Motor neuron (in vitro differentiated cells): Measurements from ENCODE around the gene CEP19. TPM values are rescaled to one million over a fixed set of nuclear protein-coding genes. Genes with fewer than 3 reads are reported as not detected.
A peak's percentile ranks its signal among the peaks of the same experiment; 100 is the strongest.
"Not testable (repeated sequence)": the region's sequence is repeated elsewhere in the genome, so short reads cannot be mapped to it uniquely, and the experiment has no call there.

Source experiments
- ATAC-seq, 8 experiments: fragments of 200-7000 bp; cut with Tn5 transposase; replicated peaks in 6 of 8; 2 replicates each; pipeline ENCODE4 v1.8.0; 2021; ENCODE audit warnings: mild to moderate bottlenecking in 8 of 8, moderate library complexity in 8 of 8
- H3K27ac ChIP-seq, 2 donors: fragments of 250-450 bp; sonication (Bioruptor Pico); 2 replicates each; pipeline ENCODE4 v1.9.0; 2021; ENCODE audit warnings: antibody characterized with exemption in 2 of 2, mild to moderate bottlenecking in 2 of 2, moderate library complexity in 1 of 2
- H3K4me1 ChIP-seq, 2 donors: fragments of 250-450 bp; sonication (Bioruptor Pico); replicated peaks in 1 of 2; 2 replicates each; pipeline ENCODE4 v1.6.1; 2021; ENCODE audit warnings: antibody characterized with exemption in 2 of 2, mild to moderate bottlenecking in 2 of 2, moderate library complexity in 1 of 2
- H3K4me3 ChIP-seq, 5 donors: fragments of 250-450 bp; sonication (Bioruptor Pico); 2 replicates each; pipeline ENCODE4 v1.9.0; 2021; ENCODE audit warnings: antibody characterized with exemption in 5 of 5, mild to moderate bottlenecking in 5 of 5, moderate library complexity in 4 of 5
- WGBS, 10 experiments: fragments of 450-650 bp; shearing (Covaris generic); methylation state at CpG; one replicate each; pipeline ENCODE4 v1.0.0; 2022; 5-methylcytosine and 5-hydroxymethylcytosine counted together
- in situ Hi-C, 9 experiments: fragments of 400-800 bp; cut with MboI; loops; one replicate each; pipeline ENCODE4 v1.15.0; 2021; ENCODE audit warnings: low sequenced_read_pairs in 9 of 9, low pct_unique_long_range_greater_than_20kb in 2 of 9; ENCODE audit not compliant: unreplicated experiment in 9 of 9
- total RNA-seq, 8 experiments: library from RNA; unstranded; fragments of 300-600 nt; gene quantifications; 2 replicates each; pipeline versions ENCODE4 v1.2.3 to v1.2.4, GENCODE V29; 2022

The CEP19 gene, protein sequence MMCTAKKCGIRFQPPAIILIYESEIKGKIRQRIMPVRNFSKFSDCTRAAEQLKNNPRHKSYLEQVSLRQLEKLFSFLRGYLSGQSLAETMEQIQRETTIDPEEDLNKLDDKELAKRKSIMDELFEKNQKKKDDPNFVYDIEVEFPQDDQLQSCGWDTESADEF
- 10 to 100 TPM in 4 of 8 experiments, 1 to 10 TPM in 4; 1.9 to 13.6 (median 10.5) TPM for total RNA-seq

DNA sequence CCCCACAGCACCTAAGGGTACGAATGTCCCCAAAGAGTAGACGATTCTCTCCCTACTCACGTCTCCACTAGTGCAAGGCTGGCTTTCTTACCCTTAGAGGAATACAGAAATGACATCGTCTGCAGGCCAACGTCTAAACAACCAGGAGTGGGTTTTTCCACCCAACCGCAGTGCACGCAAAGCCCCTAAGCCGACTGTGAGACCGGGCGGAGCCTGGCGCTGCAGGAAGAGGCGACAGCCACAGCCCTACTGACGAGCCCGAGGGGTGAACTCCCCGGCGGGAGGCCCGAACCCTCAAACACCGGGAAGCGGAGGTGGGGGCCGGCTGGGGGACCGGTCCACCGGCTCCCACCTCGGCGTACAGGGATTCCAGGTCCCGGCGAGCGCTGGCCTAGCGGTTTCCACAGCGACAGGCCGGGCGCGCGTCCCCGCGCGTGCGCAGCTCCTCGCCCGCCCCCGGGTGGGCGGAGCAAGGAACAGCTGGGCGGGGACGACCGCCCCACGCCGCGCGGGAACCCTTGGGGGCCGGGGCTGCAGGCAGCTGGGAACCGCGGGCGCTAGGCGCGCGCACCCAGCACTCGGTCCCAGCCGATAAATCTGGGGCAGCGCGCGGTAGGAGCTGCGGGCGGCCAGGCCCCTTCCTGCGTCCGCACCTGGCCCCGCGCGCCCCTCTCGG is at the start of gene CEP19, which contains the start of gene PIGX:
Gene CEP19, minus strand, starts transcription at position 413 of the 676 bp plus-strand sequence. CDS start 3,593 bp downstream, outside the sequence.
Gene PIGX, plus strand, starts transcription at position 540 of the 676 bp plus-strand sequence.
- H3K4me1 ChIP-seq = peaks cover 6% of the 10 kb centered on the region in 2 donors
- WGBS, 10 experiments = 0 to 30% (median 1%) methylated on average over 1 to 17 of the region's 68 CpGs; no CpG with 5 or more reads in 2 of the 10 experiments
- peak; percentile 76 to 93 (median 89) for ATAC-seq
- H3K27ac ChIP-seq = peak within 1 kb of the TSS; percentile 82 to 87
- in situ Hi-C loops = no loop called here
- H3K4me3 ChIP-seq = peak within 1 kb of the TSS; percentile 78 to 99 (median 89)

DNA sequence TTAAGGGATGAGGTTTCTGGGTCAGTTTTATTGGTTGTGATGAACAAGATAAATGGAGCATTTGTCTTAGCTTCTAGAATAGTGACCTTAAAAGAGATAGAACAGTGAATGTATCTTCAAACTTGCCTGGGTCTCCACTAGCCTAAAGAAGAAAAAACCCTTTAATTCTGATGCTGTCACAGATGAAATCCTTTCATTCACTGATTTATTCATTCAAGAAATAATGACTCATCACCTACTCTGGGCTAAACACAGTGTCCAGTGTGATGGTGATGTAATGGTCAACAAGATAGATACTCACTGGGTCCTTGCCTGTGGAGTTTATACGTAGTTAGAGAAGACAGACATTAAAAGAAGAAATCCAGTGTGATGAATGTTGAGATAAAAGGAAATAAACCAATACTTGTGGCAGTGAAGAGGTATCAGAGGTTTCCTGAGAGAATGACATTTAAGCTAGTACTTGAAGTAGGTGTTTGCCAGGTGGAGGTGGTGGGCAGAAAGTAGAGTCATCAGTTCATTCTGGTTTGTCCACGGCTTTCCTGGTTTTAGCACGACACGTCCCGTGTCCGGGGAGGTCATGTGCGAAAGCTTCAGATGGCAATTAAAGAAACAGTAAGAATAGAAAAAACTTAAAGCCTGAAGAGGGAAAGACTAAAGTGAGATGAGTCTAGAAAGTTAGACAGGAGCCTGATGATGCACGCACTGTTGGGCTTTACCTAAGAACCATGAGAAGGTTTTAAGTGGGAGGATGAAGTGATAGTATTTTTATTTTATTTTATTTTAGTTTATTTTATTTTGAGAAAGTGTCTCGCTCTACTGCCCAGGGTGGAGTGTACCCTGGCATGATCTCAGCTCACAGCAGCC is 46.1 kb upstream of the CEP19 start:
- WGBS, 10 experiments = 67 to 100% (median 88%) methylated on average over 2 to 9 of the region's 9 CpGs
- ATAC-seq = peak in 7 of 8 experiments; percentile 98 to 100 (median 99)
- no peak overlapping the region for H3K4me3 ChIP-seq

DNA sequence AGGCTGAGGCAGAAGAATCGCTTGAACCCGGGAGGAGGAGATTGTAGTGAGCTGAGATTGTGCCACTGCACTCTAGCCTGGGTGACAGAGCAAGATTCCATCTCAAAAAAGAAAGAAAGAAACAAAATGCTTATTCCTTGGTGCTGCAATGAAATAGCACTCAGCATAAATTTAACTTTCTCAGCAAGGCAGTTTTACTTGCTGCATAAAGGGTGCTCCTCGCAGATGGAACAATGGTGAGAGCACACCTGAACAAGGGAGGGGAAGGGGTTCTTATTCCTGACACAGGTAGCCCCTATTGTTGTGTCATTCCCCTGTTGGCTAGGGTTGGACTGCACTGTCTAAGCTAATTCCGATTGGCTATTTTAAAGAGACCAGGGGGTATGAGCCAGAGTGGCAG is 44.7 kb upstream of the CEP19 start:
- no peaks in the 10 kb centered on the region for H3K4me1 ChIP-seq
- in situ Hi-C loops = no loop called here
- no peak for ATAC-seq
- no peak overlapping the region for H3K4me3 ChIP-seq
- WGBS, 10 experiments = 0 to 100% (median 77%) methylated on average over 1 to 3 of the region's 4 CpGs; no CpG with 5 or more reads in 2 of the 10 experiments
- no peak overlapping the region for H3K27ac ChIP-seq

More for the DNA sequence above, 46.1 kb upstream of the CEP19 start:
- Histone ChIP-seq H3K4me1 (no peaks in the 10 kb centered on the region), H3K27ac (no peak overlapping the region)
- in situ Hi-C loops = no loop called here

DNA sequence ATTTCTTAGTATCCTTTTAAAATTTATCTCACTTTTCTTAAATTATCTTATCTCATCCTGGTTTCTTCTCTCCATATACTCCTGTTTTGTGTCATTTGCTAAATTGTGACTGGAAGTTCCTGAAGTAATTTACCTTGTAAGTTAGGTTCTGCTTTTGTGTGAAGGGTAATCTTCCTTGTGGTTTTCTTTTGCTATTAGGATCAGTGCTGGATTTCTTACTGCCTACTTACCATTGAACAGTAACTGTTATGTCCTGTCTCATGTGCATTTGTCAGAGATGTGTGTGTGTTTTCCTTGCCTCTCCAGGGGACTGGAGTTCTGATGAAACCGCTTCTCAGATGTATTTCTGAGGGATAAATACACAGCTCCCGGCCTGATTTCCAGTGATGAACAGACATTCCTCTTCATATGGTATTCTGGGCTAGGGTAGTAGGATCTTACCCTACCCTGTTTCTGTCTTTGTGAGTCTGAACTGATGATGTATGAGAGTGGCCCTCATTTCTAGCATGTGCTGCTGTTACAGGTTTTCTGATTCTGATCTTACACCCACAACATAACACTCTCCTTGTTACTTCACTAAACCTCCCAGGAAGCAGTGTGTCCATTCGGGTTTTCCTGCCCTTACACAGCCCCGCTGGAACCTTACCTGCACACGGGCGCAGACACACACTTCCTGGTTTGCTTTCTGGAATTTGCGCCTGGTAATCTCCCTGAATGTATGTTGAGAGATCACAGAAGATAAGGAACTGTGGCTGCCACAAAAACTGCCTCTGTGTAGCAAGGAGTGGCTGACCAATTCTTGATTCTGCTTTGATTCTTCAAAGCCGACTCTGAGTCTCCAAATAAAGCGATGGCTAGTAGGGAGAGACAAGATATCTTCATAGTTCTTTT is 42.3 kb upstream of the CEP19 start:
- Histone ChIP-seq H3K4me1 (no peaks in the 10 kb centered on the region), H3K4me3 (no peak overlapping the region), H3K27ac (no peak overlapping the region)
- WGBS, 10 experiments = 83 to 100% (median 96%) methylated on average over 1 to 9 of the region's 9 CpGs; no CpG with 5 or more reads in 2 of the 10 experiments
- ATAC-seq = no peak
- in situ Hi-C loops = no loop called here

DNA sequence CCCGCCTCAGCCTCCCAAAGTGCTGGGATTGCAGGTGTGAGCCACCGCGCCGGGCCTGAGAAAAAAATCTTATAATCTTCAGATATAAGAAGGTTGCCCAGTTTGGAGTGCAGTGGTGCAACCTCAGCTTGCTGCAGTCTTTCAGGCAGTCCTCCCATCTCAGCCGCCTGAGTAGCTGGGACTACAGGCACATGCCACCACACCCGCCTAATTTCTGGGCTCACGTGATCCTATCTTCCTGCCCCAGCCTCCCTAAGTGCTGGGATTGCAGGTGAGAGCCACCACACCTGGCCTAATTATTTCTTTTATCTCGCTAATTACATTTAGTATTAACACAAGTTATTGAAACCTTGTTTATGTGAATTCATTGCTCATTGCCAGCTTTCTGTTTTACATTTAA is 41.2 kb upstream of the CEP19 start:
- in situ Hi-C loops = no loop called here
- 60 to 100% (median 88%) methylated on average over 1 to 8 of the region's 8 CpGs for WGBS, 10 experiments
- Histone ChIP-seq H3K4me3 (no peak overlapping the region), H3K27ac (no peak overlapping the region), H3K4me1 (no peaks in the 10 kb centered on the region)
- ATAC-seq = no peak

DNA sequence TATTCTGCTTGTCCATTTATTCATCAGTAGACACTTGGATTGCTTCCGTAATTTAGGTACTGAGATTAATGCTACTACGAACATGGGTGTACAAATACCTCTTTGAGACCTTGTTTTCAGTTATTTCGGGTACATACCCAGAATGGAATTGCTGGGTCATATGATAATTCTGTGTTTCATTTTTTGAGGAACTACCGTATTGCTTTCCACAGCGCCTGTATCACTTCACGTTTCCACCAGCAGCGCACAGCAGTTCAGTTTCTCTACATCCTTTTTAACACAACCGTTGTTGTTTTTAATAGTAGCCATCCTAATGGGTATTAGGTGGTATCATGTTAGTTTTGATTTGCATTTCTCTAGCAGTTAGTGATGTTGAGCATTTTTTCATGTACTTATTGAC is 37.1 kb upstream of the CEP19 start:
- H3K27ac ChIP-seq = no peak overlapping the region
- no peak for ATAC-seq
- H3K4me3 ChIP-seq = no peak overlapping the region
- WGBS, 10 experiments = 60 to 100% (median 96%) methylated on average over 2 to 7 of the region's 8 CpGs
- in situ Hi-C loops = no loop called here
- no peaks in the 10 kb centered on the region for H3K4me1 ChIP-seq

DNA sequence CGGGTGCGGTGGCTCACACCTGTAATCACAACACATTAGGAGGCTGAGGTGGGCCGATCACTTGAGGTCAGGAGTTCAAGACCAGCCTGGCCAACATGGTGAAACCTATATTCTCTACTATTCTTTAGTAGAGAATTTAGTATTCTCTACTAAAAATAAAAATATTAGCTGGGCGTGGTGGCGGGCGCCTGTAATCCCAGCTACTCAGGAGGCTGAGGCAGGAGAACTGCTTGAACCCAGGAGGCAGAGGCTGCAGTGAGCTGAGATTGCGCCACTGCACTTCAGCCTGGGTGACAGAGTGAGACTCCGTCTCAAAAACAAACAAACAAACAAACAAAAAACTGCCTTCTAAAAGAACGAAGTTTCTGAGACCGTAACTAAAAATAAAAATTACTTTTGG is 31.5 kb upstream of the CEP19 start:
- in situ Hi-C loops, H3K4me3 ChIP-seq, H3K27ac ChIP-seq, ATAC-seq: not testable (repeated sequence)
- H3K4me1 ChIP-seq = peaks cover 3 to 11% of the 10 kb centered on the region in 2 donors
- WGBS, 10 experiments = 82 to 100% (median 93%) methylated on average over 2 to 9 of the region's 10 CpGs; no CpG with 5 or more reads in 2 of the 10 experiments

DNA sequence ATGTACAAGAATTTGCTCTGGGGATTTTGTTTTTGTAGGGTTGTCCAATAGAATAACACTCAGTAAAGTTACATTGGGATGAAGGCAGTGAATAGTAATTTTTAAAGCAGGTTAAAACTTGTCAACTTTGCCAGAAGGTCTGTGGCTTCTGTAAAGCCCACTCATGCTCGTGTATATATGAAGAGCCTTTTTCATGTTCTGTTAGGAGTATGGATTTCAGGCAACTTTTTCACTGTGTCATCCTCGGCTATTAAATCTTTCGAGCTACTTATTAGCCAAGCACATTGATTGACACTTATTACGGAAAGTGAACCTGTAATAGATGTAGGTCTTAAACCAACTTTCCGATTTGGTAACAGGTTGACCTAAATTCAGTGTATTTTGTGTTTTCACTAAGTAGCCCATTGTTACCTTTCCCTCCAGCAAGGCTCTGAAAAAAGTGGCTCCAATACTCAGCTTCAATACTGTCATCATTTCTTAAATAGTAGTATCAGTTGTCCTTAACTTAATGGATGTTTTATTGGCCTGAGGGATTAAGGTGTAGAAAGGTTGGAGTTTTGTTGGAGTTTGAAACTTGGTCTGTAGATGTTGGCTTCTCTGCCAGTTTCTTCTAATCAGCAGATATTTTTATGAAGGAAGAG is 29.3 kb upstream of the CEP19 start:
- H3K4me1 ChIP-seq = peaks cover 3 to 11% of the 10 kb centered on the region in 2 donors
- in situ Hi-C loops = no loop called here
- 7 to 52% (median 20%) methylated on average over 1 to 5 of the region's 5 CpGs; no CpG with 5 or more reads in 2 of the 10 experiments for WGBS, 10 experiments
- no peak for ATAC-seq
- peak overlapping the region in 1 of 2 donors; percentile 92 for H3K27ac ChIP-seq
- H3K4me3 ChIP-seq = peak overlapping the region; percentile 64 to 92 (median 75)

DNA sequence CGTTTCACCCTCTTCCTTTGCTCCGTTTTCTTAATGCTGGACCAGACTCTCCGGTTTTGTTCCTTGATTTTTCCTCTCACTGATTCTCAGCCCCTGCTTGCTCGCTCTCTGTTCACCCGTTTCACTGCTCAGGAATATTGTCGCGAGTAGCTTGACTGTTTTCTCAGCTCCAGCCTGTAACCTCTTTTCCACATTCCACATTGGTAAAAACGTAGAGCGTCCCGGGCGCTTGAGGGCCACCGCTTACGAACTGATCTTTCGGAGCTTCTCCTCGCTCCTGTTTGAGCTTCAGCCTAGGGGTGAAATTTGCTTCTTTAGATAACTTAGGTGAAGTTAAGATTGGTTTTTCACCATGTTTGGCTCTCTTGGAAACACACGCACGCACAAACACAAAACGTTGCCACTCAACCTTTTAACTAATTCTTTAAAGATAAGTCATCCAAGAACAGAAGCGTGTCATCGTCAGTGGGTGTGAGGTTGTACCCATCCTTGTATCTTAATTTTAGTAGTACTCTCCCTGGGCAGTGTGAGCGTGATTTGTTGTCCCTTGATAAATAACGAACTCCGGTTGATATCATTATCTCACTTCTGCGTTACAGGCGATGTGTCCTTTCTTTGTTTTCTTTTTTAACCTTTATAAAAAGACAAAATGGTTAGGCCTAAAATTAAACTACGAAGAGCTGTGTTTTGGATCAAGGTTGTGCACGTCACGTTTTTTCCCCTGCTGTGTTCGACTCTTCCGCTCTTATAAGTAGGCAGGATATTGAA is 28.6 kb upstream of the CEP19 start:
- WGBS, 10 experiments = 0 to 5% (median 1%) methylated on average over 1 to 24 of the region's 30 CpGs
- in situ Hi-C loops = no loop called here
- Histone ChIP-seq H3K4me1 (peaks cover 3 to 11% of the 10 kb centered on the region in 2 donors), H3K4me3 (peak overlapping the region; percentile 64 to 92 (median 75)), H3K27ac (peak overlapping the region; percentile 92 to 97)
- ATAC-seq = peak in 7 of 8 experiments; percentile 9 to 17 (median 11)

DNA sequence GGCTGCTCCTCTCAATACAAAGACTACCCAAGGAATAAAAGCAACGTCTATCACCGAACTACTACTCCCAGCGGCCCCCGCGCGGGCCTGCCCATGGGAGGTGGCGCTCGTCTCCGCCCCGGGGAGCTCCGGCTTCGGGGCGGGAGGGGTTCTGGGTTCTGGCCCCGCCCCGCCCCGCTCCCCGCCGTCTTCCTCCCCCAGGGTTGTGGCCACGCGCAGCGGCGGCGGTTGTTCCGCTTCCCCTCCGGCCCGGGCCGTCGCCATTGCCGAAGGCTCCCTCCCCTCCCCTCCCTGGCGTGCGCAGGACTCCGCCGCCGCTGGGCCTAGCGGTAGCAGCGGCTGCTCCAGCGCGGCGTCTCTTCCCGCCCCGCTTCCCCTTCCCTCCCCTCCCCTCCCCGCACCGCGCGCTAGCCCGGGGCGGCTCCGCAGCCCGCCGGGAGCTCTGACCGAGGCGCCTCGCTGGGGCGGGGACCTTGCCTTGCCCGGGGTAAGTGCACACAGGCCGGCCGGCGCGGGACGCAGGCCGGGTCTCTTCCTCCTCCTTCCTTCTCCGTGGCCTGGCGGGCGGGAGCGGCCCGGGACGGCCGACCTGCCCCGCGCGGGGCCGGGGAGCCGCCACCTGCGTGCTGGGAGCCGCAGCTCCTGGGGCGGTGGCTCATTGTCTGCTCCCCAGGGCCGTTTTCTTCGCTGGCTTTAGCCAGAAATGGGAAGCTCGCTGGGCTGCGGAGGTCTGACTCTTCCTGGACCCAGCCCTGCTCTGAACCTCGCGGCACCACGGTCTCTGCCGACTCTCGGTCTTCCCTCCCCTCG is 27.8 kb upstream of the CEP19 start, which contains the start of gene PAK2:
Gene PAK2, plus strand, starts transcription at position 187 of the 810 bp plus-strand sequence. CDS start 42,790 bp downstream, outside the sequence.
- WGBS, 10 experiments = 0 to 4% (median 0%) methylated on average over 1 to 15 of the region's 86 CpGs; no CpG with 5 or more reads in 2 of the 10 experiments
- in situ Hi-C loops = no loop called here

More for the DNA sequence above, 27.8 kb upstream of the CEP19 start, which contains the start of gene PAK2:
- H3K4me1 ChIP-seq = peaks cover 3 to 11% of the 10 kb centered on the region in 2 donors
- peak within 1 kb of the TSS; percentile 92 to 97 for H3K27ac ChIP-seq
- H3K4me3 ChIP-seq = peak within 1 kb of the TSS; percentile 64 to 92 (median 75)
- peak; percentile 73 to 90 (median 88) for ATAC-seq
